HepG2 (cell line): ENCODE data around the gene UBE4A. TPM values are rescaled to one million over a fixed set of nuclear protein-coding genes. Genes with fewer than 3 reads are reported as not detected.

Source experiments
- ATAC-seq: fragments of 200-7000 bp; cut with Tn5 transposase; 3 replicates; pipeline ENCODE4 v1.9.1; 2020; ENCODE audit warnings: mild to moderate bottlenecking, moderate library complexity
- BruUV-seq: library from RNA; stranded (reverse); fragments of 400-500 nt; replicated peaks from 2 replicates; lab custom pipeline; 2021; lab: Mats Ljungman, UMichigan
- CTCF ChIA-PET: fragments of 300-600 bp; formaldehyde crosslinking; extraction: SDS; loops from one replicate; lab custom pipeline; 2021; ENCODE audit warnings: low total read pairs, inconsistent platforms, low intra/inter-chr PET ratio; lab: Yijun Ruan, JAX
- POLR2A ChIA-PET: fragments of 350-600 bp; sonication (Branson Sonifier 250); formaldehyde crosslinking; loops from one replicate; lab custom pipeline; 2020; ENCODE audit warnings: antibody characterized with exemption, inconsistent platforms; lab: Yijun Ruan, JAX
- DNase-seq: peaks from one replicate; pipeline ENCODE4 v3.0.0-alpha.2; 2015; ENCODE audit warnings: low spot score
- FAIRE-seq: peaks from 3 replicates; lab custom pipeline; 2011; peaks lifted over from hg19 to GRCh38; lab: Jason Lieb, UNC
- H2AFZ ChIP-seq: one replicate; pipeline ENCODE4 v1.6.1; 2011; ENCODE audit warnings: low read length, inconsistent platforms
- H3K27ac ChIP-seq: fragments of 300-600 bp; 3 replicates; pipeline ENCODE4 v1.8.0; 2011; ENCODE audit warnings: mixed run types, mild to moderate bottlenecking, mixed read lengths, low read length, inconsistent platforms; ENCODE audit not compliant: insufficient read depth; ENCODE audit errors: extremely low read length
- H3K27me3 ChIP-seq, 2 experiments: fragments of 200-600 bp in 1 of 2; 2 replicates in 1 of 2; 3 replicates in 1 of 2; pipeline versions ENCODE4 v1.6.0 to v1.8.0; 2011; ENCODE audit warnings: low read length in 2 of 2, mild to moderate bottlenecking in 2 of 2, moderate library complexity in 2 of 2, inconsistent platforms in 1 of 2; ENCODE audit not compliant: insufficient read depth in 2 of 2, control insufficient read depth in 1 of 2
- H3K36me3 ChIP-seq, 2 experiments: fragments of 200-600 bp in 1 of 2; replicated peaks in 1 of 2; 2 replicates in 1 of 2; 3 replicates in 1 of 2; pipeline versions ENCODE4 v1.5.1 to v1.8.0; 2011; ENCODE audit warnings: low read length in 2 of 2, inconsistent platforms in 1 of 2; ENCODE audit not compliant: insufficient read depth in 2 of 2, control insufficient read depth in 1 of 2
- H3K4me1 ChIP-seq: 2 replicates; pipeline ENCODE4 v1.5.1; 2012; ENCODE audit warnings: low read length, inconsistent platforms; ENCODE audit not compliant: insufficient read depth
- H3K4me2 ChIP-seq: 2 replicates; pipeline ENCODE4 v1.6.0; 2011; ENCODE audit warnings: low read depth, low read length, inconsistent platforms
- H3K4me3 ChIP-seq, 3 experiments: fragments of 200-600 bp in 1 of 3; sonication (generic), shearing (Covaris generic) in 1 of 3; replicated peaks in 1 of 3; 2 replicates each; pipeline ENCODE4 v1.5.1; 2011 to 2016; ENCODE audit warnings: low read length in 3 of 3, inconsistent platforms in 2 of 3, low read depth in 2 of 3, mild to moderate bottlenecking in 2 of 3, control low read depth in 1 of 3, mixed read lengths in 1 of 3; ENCODE audit not compliant: insufficient read depth in 1 of 3
- H3K79me2 ChIP-seq: one replicate; pipeline ENCODE4 v1.6.1; 2011; ENCODE audit warnings: low read length, inconsistent platforms; ENCODE audit not compliant: insufficient read depth
- H3K9ac ChIP-seq: 2 replicates; pipeline ENCODE4 v1.6.0; 2011; ENCODE audit warnings: mild to moderate bottlenecking, low read depth, low read length, inconsistent platforms; ENCODE audit not compliant: insufficient read depth
- H3K9me3 ChIP-seq: 2 replicates; pipeline ENCODE4 v1.5.1; 2012; ENCODE audit warnings: mild to moderate bottlenecking, low read length
- H4K20me1 ChIP-seq: 2 replicates; pipeline ENCODE4 v1.6.0; 2011; ENCODE audit warnings: inconsistent platforms, mild to moderate bottlenecking, low read length, moderate library complexity; ENCODE audit not compliant: insufficient read depth
- DPF2 ChIP-seq: sonication (generic); formaldehyde crosslinking; IDR thresholded peaks from 2 replicates; pipeline ENCODE4 v1.4.0; 2020; ENCODE audit warnings: mild to moderate bottlenecking, low read depth, missing genetic modification reagents, borderline replicate concordance
- EEA1 ChIP-seq: sonication (generic); formaldehyde crosslinking; IDR thresholded peaks from 2 replicates; pipeline ENCODE4 v1.5.1; 2020; ENCODE audit warnings: mild to moderate bottlenecking, missing genetic modification reagents, borderline replicate concordance
- FLYWCH1 ChIP-seq: sonication (generic); formaldehyde crosslinking; IDR thresholded peaks from 2 replicates; pipeline ENCODE4 v1.8.1; 2023; ENCODE audit warnings: mild to moderate bottlenecking, missing genetic modification reagents
- HMGA1 ChIP-seq: sonication (generic); formaldehyde crosslinking; conservative IDR thresholded peaks from 2 replicates; pipeline ENCODE4 v1.4.0; 2020; ENCODE audit warnings: missing genetic modification reagents
- REL ChIP-seq: sonication (generic); formaldehyde crosslinking; conservative IDR thresholded peaks from 2 replicates; pipeline ENCODE4 v1.8.0; 2022; ENCODE audit warnings: mild to moderate bottlenecking, missing genetic modification reagents, moderate library complexity
- ZNF496 ChIP-seq: sonication (generic); formaldehyde crosslinking; IDR thresholded peaks from 2 replicates; pipeline ENCODE4 v1.8.1; 2023; ENCODE audit warnings: mild to moderate bottlenecking, moderate library complexity, missing genetic modification reagents; ENCODE audit not compliant: insufficient replicate concordance
- ZSCAN21 ChIP-seq: sonication (generic); formaldehyde crosslinking; IDR thresholded peaks from 2 replicates; pipeline ENCODE4 v1.8.0; 2022; ENCODE audit warnings: mild to moderate bottlenecking, missing genetic modification reagents, moderate library complexity, borderline replicate concordance
- whole genome bisulfite sequencing: methylation state at CpG from one replicate; pipeline ENCODE4 v1.1.6; 2017; ENCODE audit warnings: low lambda C conversion rate; 5-methylcytosine and 5-hydroxymethylcytosine counted together
- in situ Hi-C: cut with HindIII; loops from 2 replicates; pipeline ENCODE4 v1.10.0; 2017; ENCODE audit warnings: low pct_unique_long_range_greater_than_20kb; ENCODE audit not compliant: extremely low pct_ligation_motif_present
- intact Hi-C: fragments of 100-400 bp; cut with micrococcal nuclease; formaldehyde crosslinking; loops from one replicate; pipeline ENCODE4 v1.10.0; 2022; ENCODE audit not compliant: unreplicated experiment
- polyA plus RNA-seq, 8 experiments: library from polyadenylated mRNA; depleted of rRNA in 3 of 8; stranded (reverse) in 7 of 8; unstranded in 1 of 8; fragments of >200 nt; fragmentation: Illumina TruSeq in 4 of 8; extraction: Trizol in 4 of 8; gene quantifications; 2 replicates each; pipeline versions ENCODE4 v1.2.1 to v1.2.3, GENCODE V29; 2011 to 2016; ENCODE audit warnings: low read depth in 4 of 8, missing spikeins in 1 of 8, mixed read lengths in 1 of 8; ENCODE audit not compliant: insufficient read depth in 1 of 8
- total RNA-seq, 5 experiments: library from RNA; depleted of rRNA; stranded (reverse); fragments of >200 nt; fragmentation: Illumina TruSeq; extraction: Trizol; gene quantifications; 2 replicates each; pipeline ENCODE4 v1.2.3, GENCODE V29; 2016; ENCODE audit warnings: low read depth in 1 of 5
- TF ChIP-seq, protein P1 (sequence below): sonication (generic); formaldehyde crosslinking; IDR thresholded peaks from 2 replicates; pipeline ENCODE4 v1.4.0; 2020; ENCODE audit warnings: missing genetic modification reagents
- TF ChIP-seq, protein P2 (sequence below), 2 experiments: sonication (generic) in 1 of 2; formaldehyde crosslinking in 1 of 2; IDR thresholded peaks; 2 replicates each; pipeline versions ENCODE4 v1.4.0 to v1.6.1; 2018 to 2020; ENCODE audit warnings: missing genetic modification reagents in 2 of 2, borderline replicate concordance in 1 of 2, low read depth in 1 of 2, mild to moderate bottlenecking in 1 of 2, missing biosample characterization in 1 of 2

UBE4A gene
- total and polyA plus RNA-seq, 2 of the 13 experiments (the other 11 are each of a cell fraction or from before 2014, with no cell fraction given) = 15.1 to 32.7 TPM

DNA sequence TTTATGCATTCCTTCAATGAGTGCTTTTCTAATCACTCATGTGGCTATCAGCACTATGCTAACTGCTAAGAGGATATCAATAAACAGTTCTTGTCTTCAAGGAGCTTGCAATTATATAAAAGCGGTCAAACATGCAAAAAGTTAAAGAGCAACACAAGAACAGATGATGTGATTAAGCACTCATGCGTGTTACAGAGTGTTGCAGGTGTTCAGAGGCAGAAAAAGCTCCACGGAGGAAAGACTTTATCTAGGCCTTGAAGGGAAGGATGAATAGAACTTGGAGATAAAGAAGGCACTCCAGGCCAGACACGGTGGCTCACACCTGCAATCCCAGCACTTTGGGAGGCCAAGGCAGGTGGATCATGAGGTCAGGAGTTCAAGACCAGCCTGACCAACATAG lies 41.3 kb upstream of the UBE4A start:
- Histone ChIP-seq H3K4me1 (peaks cover 43% of the 10 kb centered on the region), H3K9ac (no peak overlapping the region), H2AFZ (no peak overlapping the region), H4K20me1 (no peaks in the 10 kb centered on the region), H3K27me3 (peaks cover 7 to 55% of the 10 kb centered on the region in 2 experiments; a peak in 4 of 5 replicates), H3K27ac (no peak overlapping the region), H3K9me3 (no peaks in the 10 kb centered on the region), H3K36me3 (no peaks in the 10 kb centered on the region), H3K4me3 (no peak overlapping the region), H3K4me2 (no peak overlapping the region), H3K79me2 (no peaks in the 10 kb centered on the region)
- no TSS peak for BruUV-seq
- DNase-seq (no peak), ATAC-seq (no peak), FAIRE-seq (no peak)
- intact Hi-C loops (no loop called here), in situ Hi-C loops (no loop called here)
- WGBS = 66% methylated on average over 4 of the region's 4 CpGs
- TF ChIP-seq, protein P1, sequence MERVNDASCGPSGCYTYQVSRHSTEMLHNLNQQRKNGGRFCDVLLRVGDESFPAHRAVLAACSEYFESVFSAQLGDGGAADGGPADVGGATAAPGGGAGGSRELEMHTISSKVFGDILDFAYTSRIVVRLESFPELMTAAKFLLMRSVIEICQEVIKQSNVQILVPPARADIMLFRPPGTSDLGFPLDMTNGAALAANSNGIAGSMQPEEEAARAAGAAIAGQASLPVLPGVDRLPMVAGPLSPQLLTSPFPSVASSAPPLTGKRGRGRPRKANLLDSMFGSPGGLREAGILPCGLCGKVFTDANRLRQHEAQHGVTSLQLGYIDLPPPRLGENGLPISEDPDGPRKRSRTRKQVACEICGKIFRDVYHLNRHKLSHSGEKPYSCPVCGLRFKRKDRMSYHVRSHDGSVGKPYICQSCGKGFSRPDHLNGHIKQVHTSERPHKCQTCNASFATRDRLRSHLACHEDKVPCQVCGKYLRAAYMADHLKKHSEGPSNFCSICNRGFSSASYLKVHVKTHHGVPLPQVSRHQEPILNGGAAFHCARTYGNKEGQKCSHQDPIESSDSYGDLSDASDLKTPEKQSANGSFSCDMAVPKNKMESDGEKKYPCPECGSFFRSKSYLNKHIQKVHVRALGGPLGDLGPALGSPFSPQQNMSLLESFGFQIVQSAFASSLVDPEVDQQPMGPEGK (CRISPR knock-in tag) = no peak
- TF ChIP-seq FLYWCH1 = no peak
- no peak for TF ChIP-seq HMGA1 (CRISPR knock-in tag)
- no peak for TF ChIP-seq DPF2
- TF ChIP-seq EEA1 = no peak
- no peak for TF ChIP-seq REL (CRISPR knock-in tag)
- TF ChIP-seq ZNF496 (CRISPR knock-in tag) = no peak
- TF ChIP-seq, protein P2, sequence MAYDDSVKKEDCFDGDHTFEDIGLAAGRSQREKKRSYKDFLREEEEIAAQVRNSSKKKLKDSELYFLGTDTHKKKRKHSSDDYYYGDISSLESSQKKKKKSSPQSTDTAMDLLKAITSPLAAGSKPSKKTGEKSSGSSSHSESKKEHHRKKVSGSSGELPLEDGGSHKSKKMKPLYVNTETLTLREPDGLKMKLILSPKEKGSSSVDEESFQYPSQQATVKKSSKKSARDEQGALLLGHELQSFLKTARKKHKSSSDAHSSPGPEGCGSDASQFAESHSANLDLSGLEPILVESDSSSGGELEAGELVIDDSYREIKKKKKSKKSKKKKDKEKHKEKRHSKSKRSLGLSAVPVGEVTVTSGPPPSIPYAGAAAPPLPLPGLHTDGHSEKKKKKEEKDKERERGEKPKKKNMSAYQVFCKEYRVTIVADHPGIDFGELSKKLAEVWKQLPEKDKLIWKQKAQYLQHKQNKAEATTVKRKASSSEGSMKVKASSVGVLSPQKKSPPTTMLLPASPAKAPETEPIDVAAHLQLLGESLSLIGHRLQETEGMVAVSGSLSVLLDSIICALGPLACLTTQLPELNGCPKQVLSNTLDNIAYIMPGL (CRISPR knock-in tag; IDR thresholded peaks at IDR 0.05; ENCODE audit: borderline replicate concordance in 1 of 2, low read depth in 1 of 2) = no peak
- TF ChIP-seq ZSCAN21 = no peak
- CTCF ChIA-PET = no interaction called here
- POLR2A ChIA-PET = no interaction called here
